ENCODE measurements around the gene ONECUT3.

ONECUT3 gene

GRCh38 chr19:1799695-1800342 lies 46.5 kb downstream of the ONECUT3 start:
- no peak for DNase-seq

- no peak for DNase-seq
These were observed 51.6 kb downstream of the ONECUT3 start for GRCh38 chr19:1804858-1805257.

GRCh38 chr19:1805401-1806183 lies 52.3 kb downstream of the ONECUT3 start:
- DNase-seq, result no peak

- no peak for DNase-seq
These were observed 53.1 kb downstream of the ONECUT3 start for GRCh38 chr19:1806184-1807029.

GRCh38 chr19:1807030-1807694 lies 53.9 kb downstream of the ONECUT3 start:
- DNase-seq, result no peak

- no peak for DNase-seq
These were observed 54.5 kb downstream of the ONECUT3 start for GRCh38 chr19:1807695-1808394.

- DNase-seq, result no peak
These were observed 55.1 kb downstream of the ONECUT3 start for GRCh38 chr19:1808395-1808731.

GRCh38 chr19:1809678-1810077 lies 56.4 kb downstream of the ONECUT3 start:
- DNase-seq, result no peak

- no peak for DNase-seq
These were observed 57.3 kb downstream of the ONECUT3 start for GRCh38 chr19:1810439-1811160.

- DNase-seq, result peak; percentile 53
These were observed 58.2 kb downstream of the ONECUT3 start for GRCh38 chr19:1811472-1811894.

- peak; percentile 74 for DNase-seq
These were observed 58.7 kb downstream of the ONECUT3 start, which contains the start of gene ATP8B3 for GRCh38 chr19:1811942-1812425. Gene ATP8B3, minus strand, starts transcription at chr19:1812276. Its CDS starts 540 bp downstream, at chr19:1811736.

GRCh38 chr19:1812426-1813191 lies 59.3 kb downstream of the ONECUT3 start:
- DNase-seq, result peak; percentile 76

- no peak for DNase-seq
These were observed 60.2 kb downstream of the ONECUT3 start for GRCh38 chr19:1813192-1814182.

GRCh38 chr19:1814391-1814790 lies 61.1 kb downstream of the ONECUT3 start:
- no peak for DNase-seq

GRCh38 chr19:1814833-1815604 lies 61.7 kb downstream of the ONECUT3 start:
- DNase-seq, result no peak

- DNase-seq, result no peak
These were observed 62.6 kb downstream of the ONECUT3 start for GRCh38 chr19:1815605-1816529.
